Ovary (tissue), 3 donors: Measurements from ENCODE around the gene AP1B1.
"Not testable (repeated sequence)": the region's sequence is repeated elsewhere in the genome, so short reads cannot be mapped to it uniquely, and the experiment has no call there.

Experiments
- EP300 ChIP-seq: sonication (generic); formaldehyde crosslinking; IDR thresholded peaks from one replicate; pipeline ENCODE4 v1.6.1; 2017; ENCODE audit warnings: antibody characterized with exemption
- POLR2A ChIP-seq: fragments of 450-650 bp; IDR thresholded peaks from one replicate; pipeline ENCODE4 v1.6.1; 2017; ENCODE audit warnings: antibody characterized with exemption, mild to moderate bottlenecking, moderate library complexity
- TF ChIP-seq, protein P1 (sequence below), 3 donors: fragments of 450-650 bp in 2 of 3; fragments of 200-600 bp in 1 of 3; IDR thresholded peaks; one replicate each; pipeline versions ENCODE4 v1.5.1 to v1.8.0; 2016 to 2022; ENCODE audit warnings: antibody characterized with exemption in 3 of 3, mild to moderate bottlenecking in 1 of 3
- donor health status: DM: no; HTN: no; CAD: no.

DNA sequence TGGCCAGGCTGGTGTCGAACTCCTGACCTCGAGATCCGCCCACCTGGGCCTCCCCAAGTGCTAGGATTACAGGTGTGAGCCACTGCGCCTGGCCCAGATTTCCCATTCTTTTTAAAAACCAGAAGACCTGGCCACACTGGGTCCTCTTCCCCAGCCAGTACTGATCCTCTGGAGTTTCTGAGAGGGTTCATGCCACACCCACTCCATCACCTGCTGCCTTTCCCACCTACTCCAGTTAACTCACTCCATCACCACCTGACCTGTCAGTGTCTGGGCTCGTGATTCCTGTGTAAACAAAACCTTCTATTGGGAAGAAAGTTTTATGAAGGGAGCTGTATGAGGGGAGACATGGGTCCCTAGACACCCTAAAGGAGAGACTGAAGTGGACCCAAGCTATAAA lies 30.3 kb upstream of the AP1B1 start:
- TF ChIP-seq, protein P1, sequence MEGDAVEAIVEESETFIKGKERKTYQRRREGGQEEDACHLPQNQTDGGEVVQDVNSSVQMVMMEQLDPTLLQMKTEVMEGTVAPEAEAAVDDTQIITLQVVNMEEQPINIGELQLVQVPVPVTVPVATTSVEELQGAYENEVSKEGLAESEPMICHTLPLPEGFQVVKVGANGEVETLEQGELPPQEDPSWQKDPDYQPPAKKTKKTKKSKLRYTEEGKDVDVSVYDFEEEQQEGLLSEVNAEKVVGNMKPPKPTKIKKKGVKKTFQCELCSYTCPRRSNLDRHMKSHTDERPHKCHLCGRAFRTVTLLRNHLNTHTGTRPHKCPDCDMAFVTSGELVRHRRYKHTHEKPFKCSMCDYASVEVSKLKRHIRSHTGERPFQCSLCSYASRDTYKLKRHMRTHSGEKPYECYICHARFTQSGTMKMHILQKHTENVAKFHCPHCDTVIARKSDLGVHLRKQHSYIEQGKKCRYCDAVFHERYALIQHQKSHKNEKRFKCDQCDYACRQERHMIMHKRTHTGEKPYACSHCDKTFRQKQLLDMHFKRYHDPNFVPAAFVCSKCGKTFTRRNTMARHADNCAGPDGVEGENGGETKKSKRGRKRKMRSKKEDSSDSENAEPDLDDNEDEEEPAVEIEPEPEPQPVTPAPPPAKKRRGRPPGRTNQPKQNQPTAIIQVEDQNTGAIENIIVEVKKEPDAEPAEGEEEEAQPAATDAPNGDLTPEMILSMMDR (IDR thresholded peaks at IDR 0.05), result not testable (repeated sequence)
- not testable (repeated sequence) for TF ChIP-seq EP300, POLR2A
